Thoracic aorta (tissue), 2 donors: ENCODE data around the gene CLEC1B. TPM values are rescaled to one million over a fixed set of nuclear protein-coding genes. Genes with fewer than 3 reads are reported as not detected.
"Not testable (repeated sequence)": the region's sequence is repeated elsewhere in the genome, so short reads cannot be mapped to it uniquely, and the experiment has no call there.

ENCODE experiments used
- ATAC-seq: fragments of 150-250 bp; one replicate; pipeline ENCODE4 v1.8.0; 2017; ENCODE audit warnings: low read depth; ENCODE audit not compliant: insufficient number of reproducible peaks, low FRiP score
- DNase-seq: peaks from one replicate; pipeline ENCODE4 v3.0.0-alpha.2; 2020; ENCODE audit warnings: low spot score
- H3K27ac ChIP-seq, 2 donors: fragments of 200-600 bp; sonication (generic); 1 replicate in 1 of 2; 2 replicates in 1 of 2; pipeline ENCODE4 v1.5.1; 2016; ENCODE audit warnings: mild to moderate bottlenecking in 2 of 2, moderate library complexity in 2 of 2
- H3K27me3 ChIP-seq: fragments of 200-600 bp; sonication (generic); replicated peaks from 2 replicates; pipeline ENCODE4 v1.6.0; 2016; ENCODE audit warnings: mild to moderate bottlenecking; ENCODE audit not compliant: insufficient read depth
- H3K36me3 ChIP-seq: fragments of 200-600 bp; sonication (generic); one replicate; pipeline ENCODE4 v1.5.1; 2016
- H3K4me1 ChIP-seq, 2 donors: fragments of 200-600 bp; sonication (generic); 1 replicate in 1 of 2; 2 replicates in 1 of 2; pipeline versions ENCODE4 v1.5.1 to v1.6.0; 2016; ENCODE audit warnings: low read depth in 2 of 2, mild to moderate bottlenecking in 1 of 2; ENCODE audit not compliant: control insufficient read depth in 1 of 2
- H3K4me3 ChIP-seq: fragments of 200-600 bp; sonication (generic); 2 replicates; pipeline ENCODE4 v1.5.1; 2016; ENCODE audit warnings: mild to moderate bottlenecking
- H3K9me3 ChIP-seq: fragments of 200-600 bp; sonication (generic); 2 replicates; pipeline ENCODE4 v1.5.1; 2016
- total RNA-seq, 2 donors: library from RNA; depleted of rRNA; stranded (reverse); fragments of >200 nt; gene quantifications; one replicate each; pipeline versions ENCODE4 v1.1.0 to v1.2.3, GENCODE V29; 2016
- TF ChIP-seq, protein P1 (sequence below): fragments of 200-600 bp; sonication (generic); IDR thresholded peaks from one replicate; pipeline ENCODE4 v1.5.1; 2019; ENCODE audit warnings: antibody characterized with exemption

Gene CLEC1B
- total RNA-seq, 2 donors from 2014 or later = not detected

DNA sequence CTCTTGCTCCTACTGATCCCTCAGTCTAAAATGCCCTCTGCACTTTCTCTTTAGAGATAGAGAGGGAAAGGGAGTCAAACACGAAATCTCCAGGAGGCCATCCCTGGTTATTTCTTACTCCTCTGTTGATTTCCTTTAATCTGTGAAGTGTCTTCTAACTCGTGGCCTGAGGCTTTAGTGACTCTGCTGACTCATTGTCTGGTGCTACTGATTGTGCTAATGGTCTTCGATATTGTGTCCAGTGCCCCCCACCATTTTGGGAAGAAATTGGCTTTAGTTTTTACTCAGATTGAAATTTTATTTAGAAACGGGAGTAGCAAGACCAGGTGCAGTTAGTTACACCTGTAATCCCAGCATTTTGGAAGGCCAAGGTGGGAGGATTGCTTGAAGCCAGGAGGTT lies 32.4 kb upstream of the CLEC1B start:
- TF ChIP-seq, protein P1, sequence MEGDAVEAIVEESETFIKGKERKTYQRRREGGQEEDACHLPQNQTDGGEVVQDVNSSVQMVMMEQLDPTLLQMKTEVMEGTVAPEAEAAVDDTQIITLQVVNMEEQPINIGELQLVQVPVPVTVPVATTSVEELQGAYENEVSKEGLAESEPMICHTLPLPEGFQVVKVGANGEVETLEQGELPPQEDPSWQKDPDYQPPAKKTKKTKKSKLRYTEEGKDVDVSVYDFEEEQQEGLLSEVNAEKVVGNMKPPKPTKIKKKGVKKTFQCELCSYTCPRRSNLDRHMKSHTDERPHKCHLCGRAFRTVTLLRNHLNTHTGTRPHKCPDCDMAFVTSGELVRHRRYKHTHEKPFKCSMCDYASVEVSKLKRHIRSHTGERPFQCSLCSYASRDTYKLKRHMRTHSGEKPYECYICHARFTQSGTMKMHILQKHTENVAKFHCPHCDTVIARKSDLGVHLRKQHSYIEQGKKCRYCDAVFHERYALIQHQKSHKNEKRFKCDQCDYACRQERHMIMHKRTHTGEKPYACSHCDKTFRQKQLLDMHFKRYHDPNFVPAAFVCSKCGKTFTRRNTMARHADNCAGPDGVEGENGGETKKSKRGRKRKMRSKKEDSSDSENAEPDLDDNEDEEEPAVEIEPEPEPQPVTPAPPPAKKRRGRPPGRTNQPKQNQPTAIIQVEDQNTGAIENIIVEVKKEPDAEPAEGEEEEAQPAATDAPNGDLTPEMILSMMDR = no peak

DNA sequence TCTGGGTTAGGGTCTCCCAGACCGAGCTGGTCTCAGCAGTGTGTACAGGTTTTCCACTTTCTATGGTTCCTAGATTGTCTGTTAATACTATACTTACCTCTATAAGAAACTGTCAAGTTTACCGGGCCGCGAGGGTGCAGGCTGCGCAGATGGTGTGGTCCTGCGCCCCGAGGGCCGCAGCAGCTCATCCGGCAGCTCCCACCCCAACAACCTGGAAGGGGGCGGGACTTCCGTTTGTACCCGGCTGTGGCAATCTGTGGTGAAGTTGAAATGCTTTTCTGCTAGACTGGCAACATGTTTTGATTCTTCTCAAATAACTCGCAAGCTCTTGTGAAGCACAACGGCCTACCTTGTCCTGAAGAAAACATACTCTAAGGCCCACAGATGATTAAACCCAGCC lies 31.5 kb upstream of the CLEC1B start, which contains the start of gene CLEC9A:
CLEC9A (plus strand) TSS at position 237 of the 400 bp plus-strand sequence. CDS start 22,006 bp downstream, outside the sequence.
- TF ChIP-seq, protein P1 = no peak
- ATAC-seq (no peak), DNase-seq (no peak)
- no peak within 1 kb of the TSS for H3K4me3 ChIP-seq
- H3K9me3 ChIP-seq = no peaks in the 10 kb centered on the region
- no peaks in the 10 kb centered on the region for H3K27me3 ChIP-seq
- no peak within 1 kb of the TSS for H3K27ac ChIP-seq
- H3K4me1 ChIP-seq = no peaks in the 10 kb centered on the region
- no peaks in the 10 kb centered on the region for H3K36me3 ChIP-seq

More for the DNA sequence above, 32.4 kb upstream of the CLEC1B start:
- no peak overlapping the region for H3K4me3 ChIP-seq
- H3K9me3 ChIP-seq = no peaks in the 10 kb centered on the region
- ATAC-seq (no peak), DNase-seq (no peak)
- no peaks in the 10 kb centered on the region for H3K4me1 ChIP-seq
- H3K27ac ChIP-seq = no peak overlapping the region
- H3K27me3 ChIP-seq = no peaks in the 10 kb centered on the region
- H3K36me3 ChIP-seq = no peaks in the 10 kb centered on the region

DNA sequence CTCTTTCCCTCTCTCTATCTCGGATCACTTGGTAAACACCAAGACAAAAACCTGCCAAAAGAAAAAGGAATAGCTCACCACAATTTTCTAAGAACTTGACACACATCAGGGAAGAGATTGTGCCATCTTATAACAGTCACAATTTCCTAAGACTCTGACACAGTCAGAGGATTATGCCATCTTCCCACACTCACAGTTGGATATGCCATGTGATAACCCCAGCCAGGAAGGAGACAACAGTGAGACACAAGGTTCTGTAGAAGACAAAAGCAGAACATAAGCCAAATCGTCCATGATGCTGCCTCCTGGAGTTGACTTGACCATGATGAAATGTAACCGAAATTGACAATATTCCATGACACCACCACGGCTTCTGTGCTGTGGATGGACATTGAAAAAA lies 28.8 kb upstream of the CLEC1B start:
- no peak for DNase-seq
- Histone ChIP-seq H3K36me3 (no peaks in the 10 kb centered on the region), H3K4me1 (no peaks in the 10 kb centered on the region), H3K9me3 (no peaks in the 10 kb centered on the region), H3K27me3 (no peaks in the 10 kb centered on the region), H3K27ac (no peak overlapping the region), H3K4me3 (no peak overlapping the region)
- TF ChIP-seq, protein P1 = no peak
- ATAC-seq = no peak

DNA sequence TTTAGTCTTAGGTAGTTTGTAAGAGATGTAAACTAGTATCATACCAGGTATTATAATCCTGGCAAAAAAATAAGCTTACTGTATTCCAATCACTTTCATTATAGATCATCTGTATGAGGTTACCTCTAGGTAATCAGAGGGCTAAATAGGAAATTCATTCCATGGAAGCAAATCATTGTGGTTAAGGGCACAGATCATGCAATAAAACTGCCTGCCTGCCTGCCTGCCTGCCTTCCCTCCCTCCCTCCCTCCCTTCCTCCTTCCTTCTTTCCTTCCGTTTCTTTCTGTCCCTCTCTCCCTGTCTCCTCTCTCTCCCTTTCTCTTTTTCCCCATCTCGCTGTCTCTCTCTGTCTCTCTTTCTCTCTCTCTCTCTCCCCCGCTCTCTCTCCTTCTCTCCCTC lies 28.4 kb upstream of the CLEC1B start:
- TF ChIP-seq, protein P1 = no peak
- Histone ChIP-seq H3K27me3 (no peaks in the 10 kb centered on the region), H3K9me3 (no peaks in the 10 kb centered on the region), H3K4me1 (no peaks in the 10 kb centered on the region), H3K36me3 (no peaks in the 10 kb centered on the region), H3K4me3 (no peak overlapping the region), H3K27ac (no peak overlapping the region)
- DNase-seq (no peak), ATAC-seq (no peak)

DNA sequence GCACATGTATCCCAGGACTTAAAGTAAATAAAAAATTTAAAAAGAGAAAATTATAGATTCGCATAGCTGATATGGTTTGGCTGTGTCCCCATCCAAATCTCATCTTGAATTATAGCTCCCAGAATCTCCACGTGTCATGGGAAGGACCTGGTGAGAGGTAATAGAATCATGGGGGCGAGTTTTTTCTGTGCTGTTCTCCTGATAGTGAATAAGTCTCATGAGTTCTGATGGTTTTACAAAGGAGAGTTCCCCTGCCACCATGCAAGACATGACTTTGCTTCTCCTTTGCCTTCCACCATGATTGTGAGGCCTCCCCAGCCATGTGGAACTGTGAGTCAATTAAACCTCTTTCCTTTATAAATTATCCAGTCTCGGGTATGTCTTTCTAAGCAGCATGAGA lies 27.7 kb upstream of the CLEC1B start:
- not testable (repeated sequence) for H3K4me3 ChIP-seq, ATAC-seq, DNase-seq, H3K27me3 ChIP-seq, H3K4me1 ChIP-seq, H3K36me3 ChIP-seq, H3K9me3 ChIP-seq, H3K27ac ChIP-seq

DNA sequence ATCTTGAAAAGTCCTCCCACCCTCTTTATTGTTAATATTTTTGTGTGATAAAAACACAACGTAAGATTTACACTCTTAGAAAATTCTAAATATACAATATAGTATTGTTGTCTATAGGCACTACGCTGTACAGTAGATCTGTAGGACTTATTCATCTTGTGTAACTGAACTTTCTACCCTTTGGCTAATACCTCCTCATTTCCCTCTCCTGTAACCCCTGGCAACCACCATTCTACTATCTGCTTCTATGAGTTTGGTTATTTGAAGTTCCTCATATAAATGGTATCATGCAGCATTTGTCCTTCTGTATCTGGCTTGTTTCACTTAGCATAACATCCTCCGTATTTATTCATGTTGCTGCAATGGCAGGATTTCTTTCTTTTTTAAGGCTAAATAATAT lies 26.3 kb upstream of the CLEC1B start:
- Histone ChIP-seq H3K4me1 (no peaks in the 10 kb centered on the region), H3K27ac (no peak overlapping the region), H3K36me3 (no peaks in the 10 kb centered on the region), H3K27me3 (no peaks in the 10 kb centered on the region), H3K4me3 (no peak overlapping the region), H3K9me3 (no peaks in the 10 kb centered on the region)
- ATAC-seq = no peak
- DNase-seq = no peak
- TF ChIP-seq, protein P1 = no peak
